Memory B cell (primary cell): ENCODE results near the gene GBX2.

Experiments used
- ATAC-seq: fragments of 150-1000 bp; cut with Tn5 transposase; 2 replicates; pipeline ENCODE4 v1.10.0; 2021; ENCODE audit warnings: low read depth, mild to moderate bottlenecking, moderate library complexity
- DNase-seq, 2 donors: peaks; one replicate each; pipeline ENCODE4 v3.0.0; 2022; ENCODE audit warnings: low spot score in 2 of 2
- H3K27ac Mint-ChIP-seq: one replicate; pipeline ENCODE4 v1.8.0; 2022; ENCODE audit warnings: mild to moderate bottlenecking, moderate library complexity, mixed read lengths
- H3K27me3 Mint-ChIP-seq: one replicate; pipeline ENCODE4 v1.8.0; 2022; ENCODE audit warnings: mixed read lengths
- H3K36me3 Mint-ChIP-seq: one replicate; pipeline ENCODE4 v1.8.0; 2022; ENCODE audit warnings: mild to moderate bottlenecking, mixed read lengths
- H3K4me1 Mint-ChIP-seq: one replicate; pipeline ENCODE4 v1.8.0; 2022; ENCODE audit warnings: mixed read lengths
- H3K4me3 Mint-ChIP-seq: one replicate; pipeline ENCODE4 v1.8.0; 2022; ENCODE audit warnings: mild to moderate bottlenecking, moderate library complexity, mixed read lengths
- H3K9me3 Mint-ChIP-seq: one replicate; pipeline ENCODE4 v1.8.0; 2022; ENCODE audit warnings: mixed read lengths

GBX2 gene

DNA sequence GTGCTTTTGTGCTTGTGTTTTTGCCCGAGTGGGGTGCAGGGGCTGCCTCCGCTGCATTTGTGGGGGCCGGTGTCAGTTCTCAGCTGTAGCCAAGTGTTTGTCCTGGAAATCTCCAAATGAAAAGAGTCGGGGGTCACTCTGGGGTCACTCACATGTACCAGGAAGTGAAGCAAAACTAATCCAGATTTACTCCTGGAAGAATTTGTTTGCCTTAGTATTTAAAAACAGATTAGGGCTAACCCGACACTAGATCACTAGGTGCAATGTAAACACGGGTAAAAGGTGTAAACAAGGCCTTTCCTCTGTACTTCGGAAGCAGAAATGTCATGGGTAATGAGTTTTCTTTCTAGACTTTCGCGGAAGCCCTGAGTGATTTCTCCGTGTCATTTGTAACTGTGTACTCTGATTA, 50.3 kb downstream of the GBX2 start:
- no peak for DNase-seq

DNA sequence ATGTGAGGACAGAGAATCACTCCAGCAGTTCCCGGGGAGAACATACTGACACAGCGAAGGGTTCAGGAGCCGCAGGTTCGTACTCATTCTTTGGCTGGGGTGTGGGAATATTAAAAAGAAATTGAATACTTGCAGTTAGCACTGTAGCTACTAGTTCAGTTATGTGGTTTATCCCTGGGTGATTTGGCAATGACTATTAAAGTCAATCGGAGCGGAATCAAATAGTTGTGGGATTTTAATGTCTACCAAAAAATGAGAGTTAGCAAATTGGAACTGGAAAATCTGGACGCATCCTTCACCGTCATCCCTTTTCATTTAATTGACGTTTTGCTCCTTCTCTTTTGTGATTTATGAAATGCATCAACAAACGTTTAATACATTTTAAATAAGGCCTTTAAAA, 50.8 kb downstream of the GBX2 start:
- Mint-ChIP-seq H3K9me3 (peaks cover 3% of the 10 kb centered on the region), H3K4me3 (no peak overlapping the region), H3K27ac (no peak overlapping the region), H3K27me3 (peaks cover 7% of the 10 kb centered on the region), H3K4me1 (no peaks in the 10 kb centered on the region), H3K36me3 (no peaks in the 10 kb centered on the region)
- no peak for ATAC-seq
- DNase-seq: no peak

More for the DNA sequence above, 50.3 kb downstream of the GBX2 start:
- no peaks in the 10 kb centered on the region for H3K4me1 Mint-ChIP-seq
- H3K27ac Mint-ChIP-seq: no peak overlapping the region
- peaks cover 7% of the 10 kb centered on the region for H3K27me3 Mint-ChIP-seq
- H3K36me3 Mint-ChIP-seq: no peaks in the 10 kb centered on the region
- no peak overlapping the region for H3K4me3 Mint-ChIP-seq
- H3K9me3 Mint-ChIP-seq: peaks cover 2% of the 10 kb centered on the region
- ATAC-seq: no peak
